Liver (tissue), 9 donors: ENCODE data around the gene SLC25A12. TPM values are rescaled to one million over a fixed set of nuclear protein-coding genes. Genes with fewer than 3 reads are reported as not detected.

Experiments
- DNase-seq: peaks from one replicate; pipeline ENCODE4 v3.0.0-alpha.2; 2017; ENCODE audit warnings: low spot score
- H3K27ac ChIP-seq, 2 donors: one replicate each; pipeline ENCODE4 v1.7.0; 2013; ENCODE audit warnings: inconsistent platforms in 2 of 2, low read length in 2 of 2, control low read depth in 1 of 2, low read depth in 1 of 2, mild to moderate bottlenecking in 1 of 2
- H3K27me3 ChIP-seq, 4 donors: one replicate each; pipeline versions ENCODE4 v1.6.1 to v1.7.0; 2013; ENCODE audit warnings: low read length in 3 of 4, inconsistent platforms in 1 of 4, mild to moderate bottlenecking in 1 of 4, moderate library complexity in 1 of 4; ENCODE audit not compliant: control insufficient read depth in 4 of 4, insufficient read depth in 4 of 4
- H3K36me3 ChIP-seq, 4 donors: one replicate each; pipeline versions ENCODE4 v1.6.1 to v1.7.0; 2013; ENCODE audit warnings: low read length in 3 of 4, mild to moderate bottlenecking in 3 of 4, low read depth in 1 of 4, moderate library complexity in 1 of 4; ENCODE audit not compliant: control insufficient read depth in 4 of 4, insufficient read depth in 3 of 4
- H3K4me1 ChIP-seq, 4 donors: one replicate each; pipeline versions ENCODE4 v1.6.1 to v1.7.0; 2013; ENCODE audit warnings: low read length in 3 of 4, mild to moderate bottlenecking in 3 of 4, moderate library complexity in 1 of 4; ENCODE audit not compliant: control insufficient read depth in 4 of 4, insufficient read depth in 4 of 4
- H3K4me3 ChIP-seq, 3 donors: one replicate each; pipeline versions ENCODE4 v1.6.1 to v1.7.0; 2013; ENCODE audit warnings: low read length in 3 of 3, control low read depth in 1 of 3, low read depth in 1 of 3, mild to moderate bottlenecking in 1 of 3
- H3K9ac ChIP-seq, 2 donors: one replicate each; pipeline ENCODE4 v1.7.0; 2013; ENCODE audit warnings: low read length in 2 of 2, mild to moderate bottlenecking in 2 of 2, moderate library complexity in 2 of 2, control low read depth in 1 of 2, low read depth in 1 of 2
- H3K9me3 ChIP-seq, 4 donors: one replicate each; pipeline versions ENCODE4 v1.6.1 to v1.7.0; 2013; ENCODE audit warnings: low read length in 3 of 4; ENCODE audit not compliant: control insufficient read depth in 4 of 4
- EGR1 ChIP-seq, 2 donors: IDR thresholded peaks; 2 replicates each; pipeline ENCODE4 v1.6.1; 2016 to 2018; ENCODE audit warnings: antibody characterized with exemption in 2 of 2, low read depth in 2 of 2
- FOXA2 ChIP-seq: IDR thresholded peaks from 2 replicates; pipeline ENCODE4 v1.6.1; 2016; ENCODE audit warnings: antibody characterized with exemption
- GABPA ChIP-seq, 2 donors: IDR thresholded peaks in 1 of 2; conservative IDR thresholded peaks in 1 of 2; 2 replicates each; pipeline ENCODE4 v1.6.1; 2016; ENCODE audit warnings: antibody characterized with exemption in 2 of 2, mild to moderate bottlenecking in 1 of 2, moderate library complexity in 1 of 2
- HNF4A ChIP-seq, 2 donors: conservative IDR thresholded peaks; 2 replicates each; pipeline ENCODE4 v1.6.1; 2016; ENCODE audit warnings: antibody characterized with exemption in 2 of 2, mild to moderate bottlenecking in 2 of 2
- JUND ChIP-seq, 2 donors: IDR thresholded peaks; 2 replicates each; pipeline ENCODE4 v1.6.1; 2016; ENCODE audit warnings: antibody characterized with exemption in 2 of 2
- NR2F2 ChIP-seq: IDR thresholded peaks from 2 replicates; pipeline ENCODE4 v1.6.1; 2016; ENCODE audit warnings: antibody characterized with exemption
- RAD21 ChIP-seq, 2 donors: IDR thresholded peaks; 2 replicates each; pipeline ENCODE4 v1.6.1; 2016; ENCODE audit warnings: antibody characterized with exemption in 2 of 2, mild to moderate bottlenecking in 2 of 2
- RXRA ChIP-seq, 2 donors: IDR thresholded peaks; 2 replicates each; pipeline ENCODE4 v1.6.1; 2017 to 2018; ENCODE audit warnings: antibody characterized with exemption in 2 of 2, mild to moderate bottlenecking in 1 of 2
- SP1 ChIP-seq: IDR thresholded peaks from 2 replicates; pipeline ENCODE4 v1.6.1; 2018; ENCODE audit warnings: antibody characterized with exemption, mild to moderate bottlenecking
- TAF1 ChIP-seq: conservative IDR thresholded peaks from 2 replicates; pipeline ENCODE4 v1.6.1; 2016; ENCODE audit warnings: antibody characterized with exemption, mild to moderate bottlenecking
- YY1 ChIP-seq: IDR thresholded peaks from 2 replicates; pipeline ENCODE4 v1.6.1; 2016; ENCODE audit warnings: antibody characterized with exemption, mild to moderate bottlenecking
- WGBS: extraction: QIAGEN DNeasy Blood & Tissue Kit; methylation state at CpG from one replicate; pipeline ENCODE4 v1.1.7; 2013; 5-methylcytosine and 5-hydroxymethylcytosine counted together
- polyA plus RNA-seq, 2 donors: library from polyadenylated mRNA; stranded (reverse) in 1 of 2; unstranded in 1 of 2; fragments of 200-250 nt in 1 of 2; fragments of >200 nt in 1 of 2; fragmentation: Nextera tagmentation in 1 of 2; extraction: Ambion mirVana in 1 of 2; gene quantifications; one replicate each; pipeline versions ENCODE4 v1.2.1 to v1.2.3, GENCODE V29; 2013 to 2015
- total RNA-seq, 2 donors: library from RNA; depleted of rRNA; stranded (reverse); fragments of >200 nt; gene quantifications; one replicate each; pipeline ENCODE4 v1.2.3, GENCODE V29; 2014
- TF ChIP-seq, protein P1 (sequence below): fragments of 150-350 bp; IDR thresholded peaks from 2 replicates; pipeline ENCODE4 v1.5.1; 2017; ENCODE audit warnings: improper control_type of control experiment, low read depth, low read length; ENCODE audit not compliant: missing input control
- TF ChIP-seq, protein P2 (sequence below): IDR thresholded peaks from 2 replicates; pipeline ENCODE4 v1.6.1; 2016; ENCODE audit warnings: antibody characterized with exemption
- TF ChIP-seq, protein P3 (sequence below): IDR thresholded peaks from 2 replicates; pipeline ENCODE4 v1.6.1; 2016; ENCODE audit warnings: antibody characterized with exemption
- TF ChIP-seq, protein P4 (sequence below): IDR thresholded peaks from 2 replicates; pipeline ENCODE4 v1.6.1; 2016; ENCODE audit warnings: antibody characterized with exemption, mild to moderate bottlenecking
- TF ChIP-seq, protein P5 (sequence below): IDR thresholded peaks from 2 replicates; pipeline ENCODE4 v1.6.1; 2016; ENCODE audit warnings: antibody characterized with exemption
- donor health status: healthy.
- donor health status: healthy.
- donor health status: healthy.
- donor health status: healthy.
- donor health status: healthy.

SLC25A12 gene
- total and polyA plus RNA-seq, 4 donors = 0.46 to 4.4 (median 2.1) TPM

DNA sequence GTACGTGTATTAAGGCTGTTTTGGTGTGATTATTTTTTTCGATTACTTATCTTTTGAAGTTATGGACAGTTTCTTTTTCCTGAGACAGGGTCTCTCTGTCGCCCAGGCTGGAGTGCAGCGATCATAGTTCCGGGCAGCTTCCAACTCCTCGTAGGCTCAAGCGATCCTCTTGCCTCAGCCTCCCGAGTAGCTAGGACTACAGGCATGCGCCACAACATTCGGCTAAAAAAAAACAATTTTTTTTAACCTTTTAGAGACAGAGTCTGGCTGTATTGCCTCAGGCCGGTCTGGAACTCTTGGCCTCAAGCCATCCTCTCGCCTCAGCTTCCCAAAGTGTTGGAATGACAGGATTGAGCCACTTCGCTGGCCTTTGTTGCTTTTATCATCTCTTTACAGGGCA is 29.2 kb upstream of the SLC25A12 start:
- WGBS = 51% methylated on average over 13 of the region's 13 CpGs
- H3K4me3 ChIP-seq = peak overlapping the region; percentile 75 to 94 (median 82)
- TF ChIP-seq GABPA (IDR thresholded peaks at IDR 0.05 in 1 of 2, conservative IDR thresholded peaks at IDR 0.05 in 1 of 2) (no peak), HNF4A (conservative IDR thresholded peaks at IDR 0.05) (no peak), EGR1 (IDR thresholded peaks at IDR 0.05; ENCODE audit: low read depth in 2 of 2) (no peak), NR2F2 (no peak), TAF1 (no peak), FOXA2 (no peak), JUND (IDR thresholded peaks at IDR 0.05) (no peak), YY1 (no peak), RAD21 (IDR thresholded peaks at IDR 0.05) (no peak), SP1 (no peak), RXRA (IDR thresholded peaks at IDR 0.05) (no peak)
- TF ChIP-seq, protein P1, sequence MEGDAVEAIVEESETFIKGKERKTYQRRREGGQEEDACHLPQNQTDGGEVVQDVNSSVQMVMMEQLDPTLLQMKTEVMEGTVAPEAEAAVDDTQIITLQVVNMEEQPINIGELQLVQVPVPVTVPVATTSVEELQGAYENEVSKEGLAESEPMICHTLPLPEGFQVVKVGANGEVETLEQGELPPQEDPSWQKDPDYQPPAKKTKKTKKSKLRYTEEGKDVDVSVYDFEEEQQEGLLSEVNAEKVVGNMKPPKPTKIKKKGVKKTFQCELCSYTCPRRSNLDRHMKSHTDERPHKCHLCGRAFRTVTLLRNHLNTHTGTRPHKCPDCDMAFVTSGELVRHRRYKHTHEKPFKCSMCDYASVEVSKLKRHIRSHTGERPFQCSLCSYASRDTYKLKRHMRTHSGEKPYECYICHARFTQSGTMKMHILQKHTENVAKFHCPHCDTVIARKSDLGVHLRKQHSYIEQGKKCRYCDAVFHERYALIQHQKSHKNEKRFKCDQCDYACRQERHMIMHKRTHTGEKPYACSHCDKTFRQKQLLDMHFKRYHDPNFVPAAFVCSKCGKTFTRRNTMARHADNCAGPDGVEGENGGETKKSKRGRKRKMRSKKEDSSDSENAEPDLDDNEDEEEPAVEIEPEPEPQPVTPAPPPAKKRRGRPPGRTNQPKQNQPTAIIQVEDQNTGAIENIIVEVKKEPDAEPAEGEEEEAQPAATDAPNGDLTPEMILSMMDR = no peak
- TF ChIP-seq, protein P2, sequence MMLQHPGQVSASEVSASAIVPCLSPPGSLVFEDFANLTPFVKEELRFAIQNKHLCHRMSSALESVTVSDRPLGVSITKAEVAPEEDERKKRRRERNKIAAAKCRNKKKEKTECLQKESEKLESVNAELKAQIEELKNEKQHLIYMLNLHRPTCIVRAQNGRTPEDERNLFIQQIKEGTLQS = no peak
- TF ChIP-seq, protein P3, sequence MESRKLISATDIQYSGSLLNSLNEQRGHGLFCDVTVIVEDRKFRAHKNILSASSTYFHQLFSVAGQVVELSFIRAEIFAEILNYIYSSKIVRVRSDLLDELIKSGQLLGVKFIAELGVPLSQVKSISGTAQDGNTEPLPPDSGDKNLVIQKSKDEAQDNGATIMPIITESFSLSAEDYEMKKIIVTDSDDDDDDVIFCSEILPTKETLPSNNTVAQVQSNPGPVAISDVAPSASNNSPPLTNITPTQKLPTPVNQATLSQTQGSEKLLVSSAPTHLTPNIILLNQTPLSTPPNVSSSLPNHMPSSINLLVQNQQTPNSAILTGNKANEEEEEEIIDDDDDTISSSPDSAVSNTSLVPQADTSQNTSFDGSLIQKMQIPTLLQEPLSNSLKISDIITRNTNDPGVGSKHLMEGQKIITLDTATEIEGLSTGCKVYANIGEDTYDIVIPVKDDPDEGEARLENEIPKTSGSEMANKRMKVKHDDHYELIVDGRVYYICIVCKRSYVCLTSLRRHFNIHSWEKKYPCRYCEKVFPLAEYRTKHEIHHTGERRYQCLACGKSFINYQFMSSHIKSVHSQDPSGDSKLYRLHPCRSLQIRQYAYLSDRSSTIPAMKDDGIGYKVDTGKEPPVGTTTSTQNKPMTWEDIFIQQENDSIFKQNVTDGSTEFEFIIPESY = no peak
- TF ChIP-seq, protein P4, sequence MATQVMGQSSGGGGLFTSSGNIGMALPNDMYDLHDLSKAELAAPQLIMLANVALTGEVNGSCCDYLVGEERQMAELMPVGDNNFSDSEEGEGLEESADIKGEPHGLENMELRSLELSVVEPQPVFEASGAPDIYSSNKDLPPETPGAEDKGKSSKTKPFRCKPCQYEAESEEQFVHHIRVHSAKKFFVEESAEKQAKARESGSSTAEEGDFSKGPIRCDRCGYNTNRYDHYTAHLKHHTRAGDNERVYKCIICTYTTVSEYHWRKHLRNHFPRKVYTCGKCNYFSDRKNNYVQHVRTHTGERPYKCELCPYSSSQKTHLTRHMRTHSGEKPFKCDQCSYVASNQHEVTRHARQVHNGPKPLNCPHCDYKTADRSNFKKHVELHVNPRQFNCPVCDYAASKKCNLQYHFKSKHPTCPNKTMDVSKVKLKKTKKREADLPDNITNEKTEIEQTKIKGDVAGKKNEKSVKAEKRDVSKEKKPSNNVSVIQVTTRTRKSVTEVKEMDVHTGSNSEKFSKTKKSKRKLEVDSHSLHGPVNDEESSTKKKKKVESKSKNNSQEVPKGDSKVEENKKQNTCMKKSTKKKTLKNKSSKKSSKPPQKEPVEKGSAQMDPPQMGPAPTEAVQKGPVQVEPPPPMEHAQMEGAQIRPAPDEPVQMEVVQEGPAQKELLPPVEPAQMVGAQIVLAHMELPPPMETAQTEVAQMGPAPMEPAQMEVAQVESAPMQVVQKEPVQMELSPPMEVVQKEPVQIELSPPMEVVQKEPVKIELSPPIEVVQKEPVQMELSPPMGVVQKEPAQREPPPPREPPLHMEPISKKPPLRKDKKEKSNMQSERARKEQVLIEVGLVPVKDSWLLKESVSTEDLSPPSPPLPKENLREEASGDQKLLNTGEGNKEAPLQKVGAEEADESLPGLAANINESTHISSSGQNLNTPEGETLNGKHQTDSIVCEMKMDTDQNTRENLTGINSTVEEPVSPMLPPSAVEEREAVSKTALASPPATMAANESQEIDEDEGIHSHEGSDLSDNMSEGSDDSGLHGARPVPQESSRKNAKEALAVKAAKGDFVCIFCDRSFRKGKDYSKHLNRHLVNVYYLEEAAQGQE = no peak
- TF ChIP-seq, protein P5, sequence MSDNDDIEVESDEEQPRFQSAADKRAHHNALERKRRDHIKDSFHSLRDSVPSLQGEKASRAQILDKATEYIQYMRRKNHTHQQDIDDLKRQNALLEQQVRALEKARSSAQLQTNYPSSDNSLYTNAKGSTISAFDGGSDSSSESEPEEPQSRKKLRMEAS = no peak
- peak overlapping the region; percentile 59 to 77 for H3K9ac ChIP-seq
- H3K27me3 ChIP-seq = no peaks in the 10 kb centered on the region
- peaks cover 3 to 18% (median 7%) of the 10 kb centered on the region in 4 donors for H3K4me1 ChIP-seq
- no peaks in the 10 kb centered on the region for H3K9me3 ChIP-seq
- no peak for DNase-seq
- peak overlapping the region; percentile 80 to 90 for H3K27ac ChIP-seq
- H3K36me3 ChIP-seq = no peaks in the 10 kb centered on the region
